CD4-positive, alpha-beta T cell treated with Interleukin-6 for 4 hours (primary cell): ENCODE measurements around the gene TRIM69.
"Not testable (repeated sequence)": the region's sequence is repeated elsewhere in the genome, so short reads cannot be mapped to it uniquely, and the experiment has no call there.

ENCODE experiments used
- DNase-seq: peaks from one replicate; pipeline ENCODE4 v3.0.0-alpha.2; 2020; ENCODE audit warnings: mixed read lengths

TRIM69 gene

GRCh38 chr15:44716983-44717602 is 19.2 kb upstream of the TRIM69 start:
- DNase-seq, result no peak

GRCh38 chr15:44718180-44718926 is 18.0 kb upstream of the TRIM69 start:
- no peak for DNase-seq

- no peak for DNase-seq
These were observed 17.4 kb upstream of the TRIM69 start for GRCh38 chr15:44718927-44719292.

GRCh38 chr15:44719293-44719999 is 16.9 kb upstream of the TRIM69 start:
- DNase-seq, result peak; percentile 40

GRCh38 chr15:44720000-44720435 is 16.3 kb upstream of the TRIM69 start:
- DNase-seq, result peak; percentile 50

GRCh38 chr15:44720460-44721176 is 15.7 kb upstream of the TRIM69 start:
- peak; percentile 36 for DNase-seq

- DNase-seq, result no peak
These were observed 14.3 kb upstream of the TRIM69 start for GRCh38 chr15:44722011-44722410.

- peak; percentile 50 for DNase-seq
These were observed 10.2 kb upstream of the TRIM69 start for GRCh38 chr15:44726136-44726535.

- DNase-seq, result peak; percentile 78
These were observed 9.5 kb upstream of the TRIM69 start for GRCh38 chr15:44726568-44727484.

- DNase-seq, result no peak
These were observed 8.7 kb upstream of the TRIM69 start for GRCh38 chr15:44727485-44728231.

GRCh38 chr15:44728232-44728575 is 8.1 kb upstream of the TRIM69 start:
- DNase-seq, result not testable (repeated sequence)

- peak; percentile 93 for DNase-seq
These were observed 7.5 kb upstream of the TRIM69 start for GRCh38 chr15:44728576-44729407.

- DNase-seq, result peak; percentile 53
These were observed 6.8 kb upstream of the TRIM69 start for GRCh38 chr15:44729408-44730127.

- DNase-seq, result no peak
These were observed 1.4 kb upstream of the TRIM69 start for GRCh38 chr15:44734839-44735481.

- peak; percentile 51 for DNase-seq
These were observed 697 bp upstream of the TRIM69 start for GRCh38 chr15:44735482-44736180.

- DNase-seq, result no peak
These were observed 2.1 kb downstream of the TRIM69 start for GRCh38 chr15:44738340-44738984.

GRCh38 chr15:44739222-44739847 is 3.0 kb downstream of the TRIM69 start:
- DNase-seq, result not testable (repeated sequence)

GRCh38 chr15:44743454-44743853 is 7.1 kb downstream of the TRIM69 start:
- not testable (repeated sequence) for DNase-seq
